Measurements from ENCODE around the gene ANKRD33B. TPM values are rescaled to one million over a fixed set of nuclear protein-coding genes. Genes with fewer than 3 reads are reported as not detected.
"Not testable (repeated sequence)": the region's sequence is repeated elsewhere in the genome, so short reads cannot be mapped to it uniquely, and the experiment has no call there.

Gene ANKRD33B
- total and polyA plus RNA-seq, 2 donors from 2014 or later, result 4.8 to 20.3 TPM

DNA sequence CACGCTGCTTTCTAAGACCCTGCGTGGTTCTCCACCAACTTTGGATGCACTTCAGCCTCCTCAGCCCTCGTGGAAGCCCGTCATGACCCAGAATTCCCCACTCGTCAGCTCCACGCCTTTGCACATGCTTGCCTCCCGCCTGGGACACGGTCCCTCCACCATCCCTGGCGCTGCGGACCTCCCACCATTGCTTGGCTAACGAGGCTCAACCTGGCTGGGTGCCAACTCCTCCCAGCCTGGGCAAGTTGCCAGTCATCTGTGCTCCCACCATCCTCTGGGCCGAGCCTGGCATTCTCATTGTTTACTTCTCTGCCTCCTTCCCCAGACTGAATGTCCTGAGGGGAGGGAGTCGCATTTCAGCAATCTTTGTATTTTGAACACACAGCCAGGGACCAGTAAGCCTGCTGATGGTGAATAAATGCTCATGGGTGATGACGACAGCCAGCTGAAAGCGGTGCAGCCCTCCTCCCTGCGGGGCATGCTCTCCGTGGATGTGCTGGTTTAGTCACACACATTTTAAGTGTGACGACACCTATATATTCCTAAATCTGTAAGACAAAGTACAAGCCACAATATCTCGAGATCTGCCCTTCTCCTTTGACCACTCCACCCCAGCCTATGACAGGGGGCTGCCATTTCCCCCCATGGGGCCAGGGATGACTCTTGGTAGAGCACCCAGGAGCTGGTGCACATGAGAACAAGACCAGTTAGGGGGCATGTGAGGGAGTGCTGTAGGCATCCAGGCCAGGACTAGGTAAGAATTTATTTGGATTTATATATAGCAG, 37.6 kb downstream of the ANKRD33B start:
- no peak for FAIRE-seq
- peak; percentile 78 to 95 (median 87) for DNase-seq
- H3K27ac ChIP-seq (ENCODE audit: low read depth in 2 of 2, low read length in 2 of 2), result peak overlapping the region; percentile 89 to 90
- peak overlapping the region in 1 of 3 donors; percentile 78 for H3K9ac ChIP-seq (ENCODE audit: low read length in 3 of 3)
- H3K4me1 ChIP-seq (ENCODE audit: control insufficient read depth in 2 of 3, insufficient read depth in 2 of 3, low read depth in 1 of 3, low read length in 3 of 3), result peaks cover 0 to 16% (median 10%) of the 10 kb centered on the region in 3 donors
- TF ChIP-seq, protein P1, sequence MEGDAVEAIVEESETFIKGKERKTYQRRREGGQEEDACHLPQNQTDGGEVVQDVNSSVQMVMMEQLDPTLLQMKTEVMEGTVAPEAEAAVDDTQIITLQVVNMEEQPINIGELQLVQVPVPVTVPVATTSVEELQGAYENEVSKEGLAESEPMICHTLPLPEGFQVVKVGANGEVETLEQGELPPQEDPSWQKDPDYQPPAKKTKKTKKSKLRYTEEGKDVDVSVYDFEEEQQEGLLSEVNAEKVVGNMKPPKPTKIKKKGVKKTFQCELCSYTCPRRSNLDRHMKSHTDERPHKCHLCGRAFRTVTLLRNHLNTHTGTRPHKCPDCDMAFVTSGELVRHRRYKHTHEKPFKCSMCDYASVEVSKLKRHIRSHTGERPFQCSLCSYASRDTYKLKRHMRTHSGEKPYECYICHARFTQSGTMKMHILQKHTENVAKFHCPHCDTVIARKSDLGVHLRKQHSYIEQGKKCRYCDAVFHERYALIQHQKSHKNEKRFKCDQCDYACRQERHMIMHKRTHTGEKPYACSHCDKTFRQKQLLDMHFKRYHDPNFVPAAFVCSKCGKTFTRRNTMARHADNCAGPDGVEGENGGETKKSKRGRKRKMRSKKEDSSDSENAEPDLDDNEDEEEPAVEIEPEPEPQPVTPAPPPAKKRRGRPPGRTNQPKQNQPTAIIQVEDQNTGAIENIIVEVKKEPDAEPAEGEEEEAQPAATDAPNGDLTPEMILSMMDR (IDR thresholded peaks at IDR 0.05; ENCODE audit: borderline replicate concordance, extremely low read depth, insufficient read depth), result no peak
- H3K9me3 ChIP-seq (ENCODE audit: control insufficient read depth in 2 of 3, insufficient read depth in 1 of 3, low read length in 3 of 3), result no peaks in the 10 kb centered on the region
- intact Hi-C loops (cut with DNase I), result no loop called here
- H3K27me3 ChIP-seq (ENCODE audit: control insufficient read depth, insufficient read depth, low read length), result no peaks in the 10 kb centered on the region
- H3K4me3 ChIP-seq (ENCODE audit: low read length in 3 of 3), result peak overlapping the region in 2 of 3 donors; percentile 36 to 51
- no peaks in the 10 kb centered on the region for H3K36me3 ChIP-seq (ENCODE audit: control insufficient read depth in 2 of 3, insufficient read depth in 3 of 3, low read length in 3 of 3)

DNA sequence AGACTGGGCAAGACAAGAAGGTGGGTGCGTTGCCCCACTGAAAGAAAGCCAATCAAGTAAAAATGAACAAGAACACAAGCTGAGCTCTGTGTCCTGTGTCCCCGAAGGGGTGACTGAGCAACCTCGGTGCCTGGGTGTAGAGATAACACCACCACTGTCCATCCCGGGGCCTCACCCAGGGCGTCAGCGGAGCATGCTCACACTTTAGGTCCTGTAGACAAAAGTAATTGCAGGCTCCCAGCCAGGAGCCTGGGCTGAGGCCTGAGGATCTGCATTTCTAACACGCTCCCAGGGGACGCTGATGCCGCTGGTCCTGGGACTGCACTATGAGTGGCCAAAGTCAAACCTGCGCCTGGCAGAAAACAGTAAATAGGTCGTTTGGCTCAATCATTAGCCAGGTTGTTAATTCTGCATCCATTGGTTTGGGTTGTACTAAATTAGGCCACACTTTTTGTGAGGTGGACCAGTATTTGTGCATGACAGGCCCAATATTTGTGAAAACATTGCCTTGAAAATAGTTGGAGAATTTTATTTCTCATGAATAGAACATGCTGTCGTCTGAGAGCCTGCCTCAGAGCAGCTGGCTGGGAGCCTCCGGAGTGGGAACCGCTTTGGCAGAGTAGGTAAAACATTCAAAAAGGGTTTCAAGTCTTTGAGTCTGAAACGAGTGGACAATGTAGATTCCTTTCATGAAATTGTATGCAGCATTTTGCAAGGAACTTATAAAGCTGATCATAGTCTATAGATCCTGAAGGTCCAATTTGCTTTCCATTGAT, 38.3 kb downstream of the ANKRD33B start:
- Histone ChIP-seq H3K27me3 (ENCODE audit: control insufficient read depth, insufficient read depth, low read length) (no peaks in the 10 kb centered on the region), H3K36me3 (ENCODE audit: control insufficient read depth in 2 of 3, insufficient read depth in 3 of 3, low read length in 3 of 3) (no peaks in the 10 kb centered on the region), H3K4me3 (ENCODE audit: low read length in 3 of 3) (peak overlapping the region in 2 of 3 donors; percentile 13 to 36), H3K4me1 (ENCODE audit: control insufficient read depth in 2 of 3, insufficient read depth in 2 of 3, low read depth in 1 of 3, low read length in 3 of 3) (peaks cover 0 to 19% (median 11%) of the 10 kb centered on the region in 3 donors), H3K9ac (ENCODE audit: low read length in 3 of 3) (peak overlapping the region in 1 of 3 donors; percentile 78), H3K9me3 (ENCODE audit: control insufficient read depth in 2 of 3, insufficient read depth in 1 of 3, low read length in 3 of 3) (no peaks in the 10 kb centered on the region), H3K27ac (ENCODE audit: low read depth in 2 of 2, low read length in 2 of 2) (peak overlapping the region; percentile 89 to 90)
- intact Hi-C loops (cut with DNase I), result no loop called here
- TF ChIP-seq, protein P1 (IDR thresholded peaks at IDR 0.05; ENCODE audit: borderline replicate concordance, extremely low read depth, insufficient read depth), result no peak
- peak in 3 of 5 donors; percentile 28 to 58 (median 33) for DNase-seq
- FAIRE-seq, result no peak

DNA sequence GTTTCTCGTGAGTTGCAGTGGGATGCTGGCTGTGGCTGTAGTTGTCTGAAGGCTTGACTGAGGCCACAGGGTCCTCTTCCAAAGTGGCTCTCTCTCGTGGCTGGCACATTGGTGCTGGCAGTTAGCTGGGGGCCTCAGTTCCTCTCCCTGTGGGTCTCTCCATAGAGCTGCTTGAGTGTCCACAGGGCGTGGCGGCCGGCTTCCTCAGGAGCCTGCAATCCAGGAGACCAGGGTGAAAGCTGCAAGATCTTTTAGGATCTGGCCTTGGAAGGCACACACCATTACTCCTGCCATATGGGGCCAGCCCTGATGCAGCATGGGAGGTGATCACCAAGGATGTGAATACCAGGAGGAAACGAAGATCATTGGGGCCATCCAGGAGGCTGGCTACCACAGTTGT, 41.1 kb downstream of the ANKRD33B start:
- H3K27ac ChIP-seq (ENCODE audit: low read depth in 2 of 2, low read length in 2 of 2), result peak overlapping the region in 1 of 2 donors; percentile 29
- H3K27me3 ChIP-seq (ENCODE audit: control insufficient read depth, insufficient read depth, low read length), result no peaks in the 10 kb centered on the region
- intact Hi-C loops (cut with DNase I), result no loop called here
- no peak for FAIRE-seq
- no peaks in the 10 kb centered on the region for H3K36me3 ChIP-seq (ENCODE audit: control insufficient read depth in 2 of 3, insufficient read depth in 3 of 3, low read length in 3 of 3)
- no peak overlapping the region for H3K9ac ChIP-seq (ENCODE audit: low read length in 3 of 3)
- H3K4me3 ChIP-seq (ENCODE audit: low read length in 3 of 3), result no peak overlapping the region
- DNase-seq, result no peak
- H3K4me1 ChIP-seq (ENCODE audit: control insufficient read depth in 2 of 3, insufficient read depth in 2 of 3, low read depth in 1 of 3, low read length in 3 of 3), result peaks cover 0 to 26% (median 19%) of the 10 kb centered on the region in 3 donors
- H3K9me3 ChIP-seq (ENCODE audit: control insufficient read depth in 2 of 3, insufficient read depth in 1 of 3, low read length in 3 of 3), result no peaks in the 10 kb centered on the region
- TF ChIP-seq, protein P1 (IDR thresholded peaks at IDR 0.05; ENCODE audit: borderline replicate concordance, extremely low read depth, insufficient read depth), result no peak

DNA sequence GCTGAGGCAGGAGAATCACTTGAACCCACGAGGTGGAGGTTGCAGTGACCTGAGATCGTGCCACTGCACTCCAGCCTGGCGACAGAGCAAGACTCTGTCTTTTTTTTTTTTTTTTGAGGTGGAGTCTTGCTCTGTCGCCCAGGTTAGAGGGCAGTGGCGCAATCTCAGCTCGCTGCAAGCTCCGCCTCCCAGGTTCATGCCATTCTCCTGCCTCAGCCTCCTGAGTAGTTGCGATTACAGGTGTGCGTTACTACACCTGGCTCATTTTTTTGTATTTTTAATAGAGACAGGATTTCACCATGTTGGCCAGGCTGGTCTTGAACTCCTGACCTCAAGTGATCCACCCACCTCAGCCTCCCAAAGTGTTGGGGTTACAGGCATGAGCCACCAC, 42.8 kb downstream of the ANKRD33B start:
- not testable (repeated sequence) for FAIRE-seq

More for the DNA sequence above, 42.8 kb downstream of the ANKRD33B start:
- peaks cover 0 to 21% (median 12%) of the 10 kb centered on the region in 3 donors for H3K4me1 ChIP-seq (ENCODE audit: control insufficient read depth in 2 of 3, insufficient read depth in 2 of 3, low read depth in 1 of 3, low read length in 3 of 3)
- H3K27ac ChIP-seq (ENCODE audit: low read depth in 2 of 2, low read length in 2 of 2), result peak overlapping the region in 1 of 2 donors; percentile 71
- H3K27me3 ChIP-seq (ENCODE audit: control insufficient read depth, insufficient read depth, low read length); H3K9me3 ChIP-seq (ENCODE audit: control insufficient read depth in 2 of 3, insufficient read depth in 1 of 3, low read length in 3 of 3); DNase-seq; intact Hi-C loops (cut with DNase I); H3K4me3 ChIP-seq (ENCODE audit: low read length in 3 of 3); H3K36me3 ChIP-seq (ENCODE audit: control insufficient read depth in 2 of 3, insufficient read depth in 3 of 3, low read length in 3 of 3); H3K9ac ChIP-seq (ENCODE audit: low read length in 3 of 3): not testable (repeated sequence)
